Activated naive CD4-positive, alpha-beta T cell treated with anti-CD3 and anti-CD28 coated beads, Interleukin-2, amount 50 U/mL, for 16 hours (primary cell): Measurements from ENCODE around the gene CDCA4.
"Not testable (repeated sequence)": the region's sequence is repeated elsewhere in the genome, so short reads cannot be mapped to it uniquely, and the experiment has no call there.

Experiments used
- DNase-seq: peaks from one replicate; pipeline ENCODE4 v3.0.0-alpha.2; 2020

The CDCA4 gene

GRCh38 chr14:105030836-105031396 is 10.0 kb upstream of the CDCA4 start:
- no peak for DNase-seq

GRCh38 chr14:105030194-105030593 is 9.3 kb upstream of the CDCA4 start:
- no peak for DNase-seq

- no peak for DNase-seq
These were observed 8.5 kb upstream of the CDCA4 start for GRCh38 chr14:105029402-105029801.

- no peak for DNase-seq
These were observed 7.5 kb upstream of the CDCA4 start for GRCh38 chr14:105028251-105028927.

GRCh38 chr14:105027718-105028117 is 6.8 kb upstream of the CDCA4 start:
- DNase-seq = not testable (repeated sequence)

GRCh38 chr14:105026802-105027563 is 6.1 kb upstream of the CDCA4 start:
- DNase-seq = no peak

GRCh38 chr14:105026033-105026785 is 5.3 kb upstream of the CDCA4 start:
- no peak for DNase-seq

- DNase-seq = no peak
These were observed 4.5 kb upstream of the CDCA4 start for GRCh38 chr14:105025429-105025828.

GRCh38 chr14:105023791-105024480 is 3.1 kb upstream of the CDCA4 start:
- no peak for DNase-seq

- no peak for DNase-seq
These were observed 2.3 kb upstream of the CDCA4 start for GRCh38 chr14:105023144-105023543.

- DNase-seq = no peak
These were observed 1.4 kb upstream of the CDCA4 start for GRCh38 chr14:105022276-105022670.

GRCh38 chr14:105021656-105022275 is 883 bp upstream of the CDCA4 start:
- DNase-seq = peak; percentile 54

GRCh38 chr14:105019861-105020814 is 745 bp downstream of the CDCA4 start:
- peak; percentile 58 for DNase-seq

GRCh38 chr14:105018414-105018813 is 2.5 kb downstream of the CDCA4 start:
- DNase-seq = no peak

GRCh38 chr14:105015905-105016304 is 5.0 kb downstream of the CDCA4 start:
- no peak for DNase-seq

GRCh38 chr14:105015242-105015641 is 5.6 kb downstream of the CDCA4 start:
- no peak for DNase-seq

- DNase-seq = no peak
These were observed 6.3 kb downstream of the CDCA4 start for GRCh38 chr14:105014631-105015030.

GRCh38 chr14:105014032-105014431 is 6.9 kb downstream of the CDCA4 start:
- no peak for DNase-seq

GRCh38 chr14:105013150-105013785 is 7.6 kb downstream of the CDCA4 start:
- DNase-seq = no peak

GRCh38 chr14:105012171-105012985 is 8.5 kb downstream of the CDCA4 start:
- no peak for DNase-seq
